ENCODE measurements around the gene TRIP6.
A peak's percentile ranks its signal among the peaks of the same experiment; 100 is the strongest.

Gene TRIP6

DNA sequence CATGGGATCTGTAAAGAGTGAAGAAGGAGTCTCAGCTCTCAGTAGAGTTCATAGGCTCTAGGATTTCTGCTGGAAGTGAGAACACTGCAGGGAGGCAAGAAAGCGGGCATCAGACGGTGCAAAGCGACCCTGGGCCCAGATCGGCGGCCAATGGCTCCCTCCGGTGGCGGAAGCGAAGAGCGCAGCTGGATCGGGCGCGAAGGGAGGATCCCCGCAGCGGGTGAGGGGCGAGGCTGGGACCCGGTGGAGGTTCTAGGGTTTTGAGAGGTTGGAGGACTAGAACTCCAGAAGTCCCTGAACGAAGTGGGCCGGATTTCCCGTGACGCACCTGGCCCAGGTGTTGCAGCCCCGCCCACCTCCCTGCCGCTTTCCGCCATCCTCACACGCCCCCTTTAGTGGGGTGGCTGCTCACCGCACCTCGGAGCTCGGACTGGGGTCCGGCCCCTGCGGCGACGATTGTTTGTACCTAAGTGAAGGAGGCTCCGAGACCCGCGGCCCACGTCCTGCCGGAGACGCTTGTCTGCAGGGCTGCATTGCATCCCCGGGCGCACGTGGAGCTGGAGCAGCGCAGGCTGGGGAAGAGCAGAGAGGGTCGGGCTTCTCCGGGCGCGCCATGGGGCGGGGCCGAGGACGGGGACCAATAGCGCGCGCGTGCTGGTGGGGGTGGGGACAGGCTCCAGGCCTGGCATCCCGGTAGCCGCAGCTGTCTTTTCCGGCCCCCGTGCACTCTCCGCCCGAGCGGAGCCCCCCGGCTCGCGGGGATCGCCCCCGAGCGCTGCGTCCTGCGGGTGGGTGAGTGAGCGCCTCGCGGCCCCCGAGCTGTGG, 14.9 kb upstream of the TRIP6 start, which contains the start of gene SLC12A9 (continued):
- TF ChIP-seq KLF16 (tag by site-specific recombination; IDR thresholded peaks at IDR 0.05) = peak; percentile 98
- TF ChIP-seq ZNF654 (tag by site-specific recombination; IDR thresholded peaks at IDR 0.05; ENCODE audit: low read depth) = peak; percentile 95
- no peak for TF ChIP-seq ZNF621 (tag by site-specific recombination; IDR thresholded peaks at IDR 0.05)
- TF ChIP-seq ZNF571 (tag by site-specific recombination; IDR thresholded peaks at IDR 0.05) = no peak
- no peak for TF ChIP-seq ZNF335 (tag by site-specific recombination; conservative IDR thresholded peaks at IDR 0.05)
- no peak for TF ChIP-seq ZNF777 (tag by site-specific recombination; IDR thresholded peaks at IDR 0.05; ENCODE audit: borderline replicate concordance)
- TF ChIP-seq ZNF76 (tag by site-specific recombination; IDR thresholded peaks at IDR 0.05; ENCODE audit: borderline replicate concordance, low read depth) = peak; percentile 76

DNA sequence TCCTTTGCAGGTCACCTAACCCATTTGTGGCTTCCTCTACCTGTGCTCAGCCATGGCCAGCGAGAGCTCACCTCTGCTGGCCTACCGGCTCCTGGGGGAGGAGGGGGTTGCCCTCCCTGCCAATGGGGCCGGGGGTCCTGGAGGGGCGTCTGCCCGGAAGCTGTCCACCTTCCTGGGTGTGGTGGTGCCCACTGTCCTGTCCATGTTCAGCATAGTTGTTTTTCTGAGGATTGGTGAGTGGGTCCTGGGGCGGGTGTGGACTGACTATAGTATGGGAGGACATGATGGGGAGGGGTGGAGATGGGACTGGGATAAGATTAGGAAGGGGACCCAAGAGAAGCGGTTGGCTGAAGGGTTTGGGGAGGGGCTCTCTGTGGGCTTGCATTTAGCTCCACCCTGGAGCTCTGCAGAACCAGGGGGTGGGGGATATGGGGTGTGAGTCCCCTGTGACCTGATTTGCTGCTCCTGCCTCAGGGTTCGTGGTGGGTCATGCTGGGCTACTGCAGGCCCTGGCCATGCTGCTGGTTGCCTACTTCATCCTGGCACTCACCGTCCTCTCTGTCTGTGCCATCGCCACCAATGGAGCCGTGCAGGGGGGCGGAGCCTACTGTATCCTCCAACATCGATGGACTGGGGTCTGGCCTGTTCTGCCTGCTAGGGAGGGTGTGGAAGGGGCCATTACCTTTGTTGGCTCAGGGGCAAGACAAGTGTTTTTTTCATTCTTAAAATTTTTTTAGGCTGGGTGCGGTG, 12.9 kb upstream of the TRIP6 start:
- ChIA-PET POLR2A (no interaction called here), CTCF (interaction anchor here (0.6 to 2.5 kb wide), 5 partner anchors 60 to 745 kb away, joined by 3 to 7 read pairs (median 3); no protein-coding TSS in a partner anchor)
- H3K36me3 ChIP-seq (ENCODE audit: control insufficient read depth in 2 of 2, insufficient read depth in 1 of 2, low read length in 2 of 2) = no peaks in the 10 kb centered on the region
- H3K4me3 ChIP-seq (ENCODE audit: low read depth, low read length) = no peak overlapping the region
- H3K4me1 ChIP-seq (ENCODE audit: control insufficient read depth, insufficient read depth, low read length) = peaks cover 3% of the 10 kb centered on the region; the same call in 1 of the 2 replicates
- no peak overlapping the region for H3K27ac ChIP-seq (ENCODE audit: extremely low read depth, low read depth, low read length)
- H3K9me3 ChIP-seq (ENCODE audit: control insufficient read depth, insufficient read depth, low read depth, low read length) = no peaks in the 10 kb centered on the region
- TF ChIP-seq OSR2 (tag by site-specific recombination; IDR thresholded peaks at IDR 0.05) = no peak
- TF ChIP-seq ZNF16 (tag by site-specific recombination; IDR thresholded peaks at IDR 0.05; ENCODE audit: low read depth) = no peak
- no peak for TF ChIP-seq ZNF76 (tag by site-specific recombination; IDR thresholded peaks at IDR 0.05; ENCODE audit: borderline replicate concordance, low read depth)
- TF ChIP-seq, protein P1, sequence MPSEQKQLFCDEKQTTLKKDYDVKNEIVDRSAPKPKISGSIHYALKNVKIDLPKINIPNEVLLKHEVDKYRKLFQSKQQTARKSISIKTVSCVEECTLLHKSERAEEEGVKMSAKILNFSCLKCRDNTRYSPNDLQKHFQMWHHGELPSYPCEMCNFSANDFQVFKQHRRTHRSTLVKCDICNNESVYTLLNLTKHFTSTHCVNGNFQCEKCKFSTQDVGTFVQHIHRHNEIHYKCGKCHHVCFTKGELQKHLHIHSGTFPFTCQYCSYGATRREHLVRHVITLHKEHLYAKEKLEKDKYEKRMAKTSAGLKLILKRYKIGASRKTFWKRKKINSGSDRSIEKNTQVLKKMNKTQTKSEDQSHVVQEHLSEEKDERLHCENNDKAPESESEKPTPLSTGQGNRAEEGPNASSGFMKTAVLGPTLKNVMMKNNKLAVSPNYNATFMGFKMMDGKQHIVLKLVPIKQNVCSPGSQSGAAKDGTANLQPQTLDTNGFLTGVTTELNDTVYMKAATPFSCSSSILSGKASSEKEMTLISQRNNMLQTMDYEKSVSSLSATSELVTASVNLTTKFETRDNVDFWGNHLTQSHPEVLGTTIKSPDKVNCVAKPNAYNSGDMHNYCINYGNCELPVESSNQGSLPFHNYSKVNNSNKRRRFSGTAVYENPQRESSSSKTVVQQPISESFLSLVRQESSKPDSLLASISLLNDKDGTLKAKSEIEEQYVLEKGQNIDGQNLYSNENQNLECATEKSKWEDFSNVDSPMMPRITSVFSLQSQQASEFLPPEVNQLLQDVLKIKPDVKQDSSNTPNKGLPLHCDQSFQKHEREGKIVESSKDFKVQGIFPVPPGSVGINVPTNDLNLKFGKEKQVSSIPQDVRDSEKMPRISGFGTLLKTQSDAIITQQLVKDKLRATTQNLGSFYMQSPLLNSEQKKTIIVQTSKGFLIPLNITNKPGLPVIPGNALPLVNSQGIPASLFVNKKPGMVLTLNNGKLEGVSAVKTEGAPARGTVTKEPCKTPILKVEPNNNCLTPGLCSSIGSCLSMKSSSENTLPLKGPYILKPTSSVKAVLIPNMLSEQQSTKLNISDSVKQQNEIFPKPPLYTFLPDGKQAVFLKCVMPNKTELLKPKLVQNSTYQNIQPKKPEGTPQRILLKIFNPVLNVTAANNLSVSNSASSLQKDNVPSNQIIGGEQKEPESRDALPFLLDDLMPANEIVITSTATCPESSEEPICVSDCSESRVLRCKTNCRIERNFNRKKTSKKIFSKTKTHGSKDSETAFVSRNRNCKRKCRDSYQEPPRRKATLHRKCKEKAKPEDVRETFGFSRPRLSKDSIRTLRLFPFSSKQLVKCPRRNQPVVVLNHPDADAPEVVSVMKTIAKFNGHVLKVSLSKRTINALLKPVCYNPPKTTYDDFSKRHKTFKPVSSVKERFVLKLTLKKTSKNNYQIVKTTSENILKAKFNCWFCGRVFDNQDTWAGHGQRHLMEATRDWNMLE (tag by site-specific recombination; conservative IDR thresholded peaks at IDR 0.05; ENCODE audit: low read depth) = no peak
- TF ChIP-seq ZNF473 (tag by site-specific recombination; IDR thresholded peaks at IDR 0.05) = no peak
- no peak for TF ChIP-seq ZNF658 (tag by site-specific recombination; IDR thresholded peaks at IDR 0.05)
- TF ChIP-seq, protein P2, sequence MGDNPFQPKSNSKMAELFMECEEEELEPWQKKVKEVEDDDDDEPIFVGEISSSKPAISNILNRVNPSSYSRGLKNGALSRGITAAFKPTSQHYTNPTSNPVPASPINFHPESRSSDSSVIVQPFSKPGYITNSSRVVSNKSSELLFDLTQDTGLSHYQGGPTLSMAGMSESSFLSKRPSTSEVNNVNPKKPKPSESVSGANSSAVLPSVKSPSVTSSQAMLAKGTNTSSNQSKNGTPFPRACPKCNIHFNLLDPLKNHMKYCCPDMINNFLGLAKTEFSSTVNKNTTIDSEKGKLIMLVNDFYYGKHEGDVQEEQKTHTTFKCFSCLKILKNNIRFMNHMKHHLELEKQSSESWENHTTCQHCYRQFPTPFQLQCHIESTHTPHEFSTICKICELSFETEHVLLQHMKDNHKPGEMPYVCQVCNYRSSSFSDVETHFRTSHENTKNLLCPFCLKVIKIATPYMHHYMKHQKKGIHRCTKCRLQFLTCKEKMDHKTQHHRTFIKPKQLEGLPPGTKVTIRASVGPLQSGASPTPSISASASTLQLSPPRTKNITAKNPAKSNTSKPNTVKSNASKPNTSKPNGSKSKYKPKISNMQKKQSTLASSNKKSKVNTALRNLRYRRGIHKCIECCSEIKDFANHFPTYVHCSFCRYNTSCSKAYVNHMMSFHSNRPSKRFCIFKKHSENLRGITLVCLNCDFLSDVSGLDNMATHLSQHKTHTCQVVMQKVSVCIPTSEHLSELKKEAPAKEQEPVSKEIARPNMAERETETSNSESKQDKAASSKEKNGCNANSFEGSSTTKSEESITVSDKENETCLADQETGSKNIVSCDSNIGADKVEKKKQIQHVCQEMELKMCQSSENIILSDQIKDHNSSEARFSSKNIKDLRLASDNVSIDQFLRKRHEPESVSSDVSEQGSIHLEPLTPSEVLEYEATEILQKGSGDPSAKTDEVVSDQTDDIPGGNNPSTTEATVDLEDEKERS (tag by site-specific recombination; IDR thresholded peaks at IDR 0.05) = no peak
- no peak for TF ChIP-seq ZXDB (tag by site-specific recombination; IDR thresholded peaks at IDR 0.05)
- TF ChIP-seq, protein P3, sequence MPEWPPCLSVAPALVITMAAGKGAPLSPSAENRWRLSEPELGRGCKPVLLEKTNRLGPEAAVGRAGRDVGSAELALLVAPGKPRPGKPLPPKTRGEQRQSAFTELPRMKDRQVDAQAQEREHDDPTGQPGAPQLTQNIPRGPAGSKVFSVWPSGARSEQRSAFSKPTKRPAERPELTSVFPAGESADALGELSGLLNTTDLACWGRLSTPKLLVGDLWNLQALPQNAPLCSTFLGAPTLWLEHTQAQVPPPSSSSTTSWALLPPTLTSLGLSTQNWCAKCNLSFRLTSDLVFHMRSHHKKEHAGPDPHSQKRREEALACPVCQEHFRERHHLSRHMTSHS (tag by site-specific recombination; IDR thresholded peaks at IDR 0.05) = no peak
- TF ChIP-seq ZNF214 (tag by site-specific recombination; IDR thresholded peaks at IDR 0.05; ENCODE audit: borderline replicate concordance) = no peak
- no peak for TF ChIP-seq ZNF211 (tag by site-specific recombination; IDR thresholded peaks at IDR 0.05; ENCODE audit: low read depth)
- no peak for TF ChIP-seq SP3 (tag by site-specific recombination; IDR thresholded peaks at IDR 0.05)
- no peak for TF ChIP-seq ZEB2 (tag by site-specific recombination; IDR thresholded peaks at IDR 0.05)
- no peak for TF ChIP-seq ZNF394 (tag by site-specific recombination; IDR thresholded peaks at IDR 0.05; ENCODE audit: borderline replicate concordance)
- TF ChIP-seq GLI2 (tag by site-specific recombination; IDR thresholded peaks at IDR 0.05; ENCODE audit: borderline replicate concordance, low read depth) = no peak
